ENCODE results near the gene HERC5. TPM values are rescaled to one million over a fixed set of nuclear protein-coding genes. Genes with fewer than 3 reads are reported as not detected.

The HERC5 gene
- total RNA-seq, 1 experiment from 2014 or later, result 17.2 TPM

DNA sequence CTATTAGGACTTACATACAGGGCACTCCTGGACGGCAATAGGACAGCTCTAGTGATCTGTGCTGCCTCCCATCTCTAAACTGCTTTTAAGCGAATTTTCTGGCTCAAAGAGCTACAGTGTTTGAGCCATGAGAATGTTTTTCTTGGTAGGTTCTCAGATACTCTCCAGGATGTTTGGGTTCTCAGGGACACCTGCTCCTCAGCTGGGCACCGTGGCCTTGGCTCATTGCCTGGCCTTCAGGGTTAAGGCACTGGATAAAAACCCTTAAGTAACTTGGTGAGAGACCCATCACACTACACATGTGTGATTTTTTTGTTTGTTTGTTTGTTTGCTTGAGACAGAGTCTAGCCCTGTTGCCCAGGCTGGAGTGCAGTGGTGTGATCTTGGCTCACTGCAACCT, 38.5 kb upstream of the HERC5 start:
- Mint-ChIP-seq H3K9me3 (no peaks in the 10 kb centered on the region), H3K36me3 (ENCODE audit: insufficient read depth in 1 of 3, low read depth in 3 of 3) (no peaks in the 10 kb centered on the region), H3K27ac (no peak overlapping the region), H3K4me3 (no peak overlapping the region), H3K27me3 (ENCODE audit: low read depth) (no peaks in the 10 kb centered on the region), H3K4me1 (no peaks in the 10 kb centered on the region)
- Histone ChIP-seq H3K79me1 (ENCODE audit: insufficient read depth, low read depth, low read length, poor library complexity, severe bottlenecking) (no peaks in the 10 kb centered on the region), H2AFZ (ENCODE audit: low read length) (no peak overlapping the region), H4K20me1 (ENCODE audit: control insufficient read depth, insufficient read depth, insufficient read length) (no peaks in the 10 kb centered on the region), H3K4me2 (ENCODE audit: insufficient read depth, insufficient read length, low read length) (no peak overlapping the region), H3K14ac (ENCODE audit: insufficient read depth, low read length) (no peak overlapping the region), H3K27ac (ENCODE audit: insufficient read length, low read depth, low read length) (no peak overlapping the region), H4K91ac (ENCODE audit: insufficient read length, low read depth, low read length) (no peak overlapping the region), H2BK15ac (ENCODE audit: low read depth, low read length) (no peak overlapping the region), H3T11ph (ENCODE audit: low read length) (no peak overlapping the region), H3K27me3 (ENCODE audit: insufficient read depth, low read length) (no peaks in the 10 kb centered on the region), H4K8ac (replicated peaks; ENCODE audit: insufficient read length, low read depth, low read length) (no peak overlapping the region), H3K23me2 (ENCODE audit: insufficient read length, low read depth, low read length, poor library complexity, severe bottlenecking) (no peaks in the 10 kb centered on the region), H3K9me3 (ENCODE audit: control insufficient read depth, low read depth, low read length) (no peaks in the 10 kb centered on the region), H3K4ac (ENCODE audit: low read depth, low read length) (no peak overlapping the region), H3K56ac (ENCODE audit: insufficient read length, low read depth, low read length) (no peak overlapping the region), H3K9ac (ENCODE audit: extremely low read depth, insufficient read length, low read length) (no peak overlapping the region), H3K79me2 (ENCODE audit: insufficient read depth, low read length) (no peaks in the 10 kb centered on the region), H2BK120ac (ENCODE audit: low read depth, low read length, poor library complexity, severe bottlenecking) (no peak overlapping the region), H2AK5ac (ENCODE audit: insufficient read length, low read length) (no peak overlapping the region), H3K4me1 (ENCODE audit: insufficient read depth, low read length) (no peaks in the 10 kb centered on the region), H4K5ac (ENCODE audit: insufficient read length, low read depth, low read length) (no peak overlapping the region), H3K18ac (ENCODE audit: insufficient read length, low read depth, low read length) (no peak overlapping the region), H2BK12ac (ENCODE audit: insufficient read length, low read depth, low read length) (no peak overlapping the region), H2BK5ac (ENCODE audit: insufficient read length, low read length) (no peak overlapping the region), H3K23ac (ENCODE audit: insufficient read length, low read depth, low read length) (no peak overlapping the region), H2BK20ac (ENCODE audit: low read depth, low read length, poor library complexity, severe bottlenecking) (no peak overlapping the region)
- no CpG with 5 or more reads among the region's 3 CpGs for WGBS (ENCODE audit: extremely low coverage, insufficient read length, low lambda C conversion rate)
- TF ChIP-seq, protein P1, sequence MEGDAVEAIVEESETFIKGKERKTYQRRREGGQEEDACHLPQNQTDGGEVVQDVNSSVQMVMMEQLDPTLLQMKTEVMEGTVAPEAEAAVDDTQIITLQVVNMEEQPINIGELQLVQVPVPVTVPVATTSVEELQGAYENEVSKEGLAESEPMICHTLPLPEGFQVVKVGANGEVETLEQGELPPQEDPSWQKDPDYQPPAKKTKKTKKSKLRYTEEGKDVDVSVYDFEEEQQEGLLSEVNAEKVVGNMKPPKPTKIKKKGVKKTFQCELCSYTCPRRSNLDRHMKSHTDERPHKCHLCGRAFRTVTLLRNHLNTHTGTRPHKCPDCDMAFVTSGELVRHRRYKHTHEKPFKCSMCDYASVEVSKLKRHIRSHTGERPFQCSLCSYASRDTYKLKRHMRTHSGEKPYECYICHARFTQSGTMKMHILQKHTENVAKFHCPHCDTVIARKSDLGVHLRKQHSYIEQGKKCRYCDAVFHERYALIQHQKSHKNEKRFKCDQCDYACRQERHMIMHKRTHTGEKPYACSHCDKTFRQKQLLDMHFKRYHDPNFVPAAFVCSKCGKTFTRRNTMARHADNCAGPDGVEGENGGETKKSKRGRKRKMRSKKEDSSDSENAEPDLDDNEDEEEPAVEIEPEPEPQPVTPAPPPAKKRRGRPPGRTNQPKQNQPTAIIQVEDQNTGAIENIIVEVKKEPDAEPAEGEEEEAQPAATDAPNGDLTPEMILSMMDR (conservative IDR thresholded peaks at IDR 0.05), result no peak
- DNase-seq, result no peak
